HepG2 (cell line): ENCODE data around the gene PAPSS2. TPM values are rescaled to one million over a fixed set of nuclear protein-coding genes. Genes with fewer than 3 reads are reported as not detected.

Source experiments
- ATAC-seq: fragments of 200-7000 bp; cut with Tn5 transposase; 3 replicates; pipeline ENCODE4 v1.9.1; 2020; ENCODE audit warnings: mild to moderate bottlenecking, moderate library complexity
- BruUV-seq: library from RNA; stranded (reverse); fragments of 400-500 nt; replicated peaks from 2 replicates; lab custom pipeline; 2021; lab: Mats Ljungman, UMichigan
- CTCF ChIA-PET: fragments of 300-600 bp; formaldehyde crosslinking; extraction: SDS; loops from one replicate; lab custom pipeline; 2021; ENCODE audit warnings: low total read pairs, inconsistent platforms, low intra/inter-chr PET ratio; lab: Yijun Ruan, JAX
- POLR2A ChIA-PET: fragments of 350-600 bp; sonication (Branson Sonifier 250); formaldehyde crosslinking; loops from one replicate; lab custom pipeline; 2020; ENCODE audit warnings: antibody characterized with exemption, inconsistent platforms; lab: Yijun Ruan, JAX
- DNase-seq: peaks from one replicate; pipeline ENCODE4 v3.0.0-alpha.2; 2015; ENCODE audit warnings: low spot score
- FAIRE-seq: peaks from 3 replicates; lab custom pipeline; 2011; peaks lifted over from hg19 to GRCh38; lab: Jason Lieb, UNC
- H2AFZ ChIP-seq: one replicate; pipeline ENCODE4 v1.6.1; 2011; ENCODE audit warnings: low read length, inconsistent platforms
- H3K27ac ChIP-seq: fragments of 300-600 bp; 3 replicates; pipeline ENCODE4 v1.8.0; 2011; ENCODE audit warnings: mixed run types, mild to moderate bottlenecking, mixed read lengths, low read length, inconsistent platforms; ENCODE audit not compliant: insufficient read depth; ENCODE audit errors: extremely low read length
- H3K27me3 ChIP-seq, 2 experiments: fragments of 200-600 bp in 1 of 2; 2 replicates in 1 of 2; 3 replicates in 1 of 2; pipeline versions ENCODE4 v1.6.0 to v1.8.0; 2011; ENCODE audit warnings: low read length in 2 of 2, mild to moderate bottlenecking in 2 of 2, moderate library complexity in 2 of 2, inconsistent platforms in 1 of 2; ENCODE audit not compliant: insufficient read depth in 2 of 2, control insufficient read depth in 1 of 2
- H3K36me3 ChIP-seq, 2 experiments: fragments of 200-600 bp in 1 of 2; replicated peaks in 1 of 2; 2 replicates in 1 of 2; 3 replicates in 1 of 2; pipeline versions ENCODE4 v1.5.1 to v1.8.0; 2011; ENCODE audit warnings: low read length in 2 of 2, inconsistent platforms in 1 of 2; ENCODE audit not compliant: insufficient read depth in 2 of 2, control insufficient read depth in 1 of 2
- H3K4me1 ChIP-seq: 2 replicates; pipeline ENCODE4 v1.5.1; 2012; ENCODE audit warnings: low read length, inconsistent platforms; ENCODE audit not compliant: insufficient read depth
- H3K4me2 ChIP-seq: 2 replicates; pipeline ENCODE4 v1.6.0; 2011; ENCODE audit warnings: low read depth, low read length, inconsistent platforms
- H3K4me3 ChIP-seq, 3 experiments: fragments of 200-600 bp in 1 of 3; sonication (generic), shearing (Covaris generic) in 1 of 3; replicated peaks in 1 of 3; 2 replicates each; pipeline ENCODE4 v1.5.1; 2011 to 2016; ENCODE audit warnings: low read length in 3 of 3, inconsistent platforms in 2 of 3, low read depth in 2 of 3, mild to moderate bottlenecking in 2 of 3, control low read depth in 1 of 3, mixed read lengths in 1 of 3; ENCODE audit not compliant: insufficient read depth in 1 of 3
- H3K79me2 ChIP-seq: one replicate; pipeline ENCODE4 v1.6.1; 2011; ENCODE audit warnings: low read length, inconsistent platforms; ENCODE audit not compliant: insufficient read depth
- H3K9ac ChIP-seq: 2 replicates; pipeline ENCODE4 v1.6.0; 2011; ENCODE audit warnings: mild to moderate bottlenecking, low read depth, low read length, inconsistent platforms; ENCODE audit not compliant: insufficient read depth
- H3K9me3 ChIP-seq: 2 replicates; pipeline ENCODE4 v1.5.1; 2012; ENCODE audit warnings: mild to moderate bottlenecking, low read length
- H4K20me1 ChIP-seq: 2 replicates; pipeline ENCODE4 v1.6.0; 2011; ENCODE audit warnings: inconsistent platforms, mild to moderate bottlenecking, low read length, moderate library complexity; ENCODE audit not compliant: insufficient read depth
- RFX5 ChIP-seq: IDR thresholded peaks from 2 replicates; pipeline ENCODE4 v1.6.1; 2011; ENCODE audit warnings: low read depth, low read length, improper control_type of control experiment
- TOE1 ChIP-seq: sonication (generic); formaldehyde crosslinking; IDR thresholded peaks from 2 replicates; pipeline ENCODE4 v1.4.0; 2020; ENCODE audit warnings: mild to moderate bottlenecking, missing genetic modification reagents
- ZC3H4 ChIP-seq: sonication (generic); formaldehyde crosslinking; IDR thresholded peaks from 2 replicates; pipeline ENCODE4 v1.4.0; 2020; ENCODE audit warnings: missing genetic modification reagents, borderline replicate concordance
- ZMYM2 ChIP-seq: sonication (generic); formaldehyde crosslinking; IDR thresholded peaks from 2 replicates; pipeline ENCODE4 v1.8.0; 2022; ENCODE audit warnings: mild to moderate bottlenecking, missing genetic modification reagents
- ZNF414 ChIP-seq: sonication (generic); formaldehyde crosslinking; IDR thresholded peaks from 2 replicates; pipeline ENCODE4 v1.5.0; 2020; ENCODE audit warnings: missing genetic modification reagents
- ZNF792 ChIP-seq: IDR thresholded peaks from 2 replicates; pipeline ENCODE4 v1.6.1; 2016
- WGBS: methylation state at CpG from one replicate; pipeline ENCODE4 v1.1.6; 2017; ENCODE audit warnings: low lambda C conversion rate; 5-methylcytosine and 5-hydroxymethylcytosine counted together
- in situ Hi-C: cut with HindIII; loops from 2 replicates; pipeline ENCODE4 v1.10.0; 2017; ENCODE audit warnings: low pct_unique_long_range_greater_than_20kb; ENCODE audit not compliant: extremely low pct_ligation_motif_present
- intact Hi-C: fragments of 100-400 bp; cut with micrococcal nuclease; formaldehyde crosslinking; loops from one replicate; pipeline ENCODE4 v1.10.0; 2022; ENCODE audit not compliant: unreplicated experiment
- polyA plus RNA-seq, 8 experiments: library from polyadenylated mRNA; depleted of rRNA in 3 of 8; stranded (reverse) in 7 of 8; unstranded in 1 of 8; fragments of >200 nt; fragmentation: Illumina TruSeq in 4 of 8; extraction: Trizol in 4 of 8; gene quantifications; 2 replicates each; pipeline versions ENCODE4 v1.2.1 to v1.2.3, GENCODE V29; 2011 to 2016; ENCODE audit warnings: low read depth in 4 of 8, missing spikeins in 1 of 8, mixed read lengths in 1 of 8; ENCODE audit not compliant: insufficient read depth in 1 of 8
- total RNA-seq, 5 experiments: library from RNA; depleted of rRNA; stranded (reverse); fragments of >200 nt; fragmentation: Illumina TruSeq; extraction: Trizol; gene quantifications; 2 replicates each; pipeline ENCODE4 v1.2.3, GENCODE V29; 2016; ENCODE audit warnings: low read depth in 1 of 5
- TF ChIP-seq, protein P1 (sequence below): sonication (generic); IDR thresholded peaks from 2 replicates; pipeline ENCODE4 v1.6.1; 2016; ENCODE audit warnings: low read depth, borderline replicate concordance
- TF ChIP-seq, protein P2 (sequence below): sonication (generic); formaldehyde crosslinking; IDR thresholded peaks from 2 replicates; pipeline ENCODE4 v1.4.0; 2020; ENCODE audit warnings: mild to moderate bottlenecking, missing genetic modification reagents

Gene PAPSS2
- total and polyA plus RNA-seq, 2 of the 13 experiments (the other 11 are each of a cell fraction or from before 2014, with no cell fraction given) = 0.11 to 0.12 TPM

DNA sequence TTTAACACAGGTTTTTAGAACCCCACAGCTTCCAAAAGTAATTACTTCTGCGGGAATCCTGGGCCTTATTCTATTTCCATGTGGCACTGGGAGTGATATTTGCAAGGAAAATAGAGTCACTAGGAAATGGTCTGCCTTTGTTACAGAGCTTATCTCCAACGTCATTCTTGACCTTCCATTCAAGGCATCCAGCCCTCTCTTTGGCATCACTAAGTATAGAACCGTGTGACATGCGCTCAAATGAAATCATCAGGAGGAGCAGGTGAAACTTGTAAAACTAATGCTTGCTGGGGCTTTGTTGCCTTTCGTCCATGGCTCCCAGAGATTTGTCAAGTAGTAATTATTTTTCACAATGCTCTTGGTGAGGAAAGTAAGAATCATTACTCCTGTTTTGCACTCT lies 73.4 kb downstream of the PAPSS2 start:
- no peaks in the 10 kb centered on the region for H4K20me1 ChIP-seq
- ChIA-PET CTCF (no interaction called here), POLR2A (no interaction called here)
- H3K4me1 ChIP-seq = no peaks in the 10 kb centered on the region
- H2AFZ ChIP-seq = no peak overlapping the region
- no peak for ATAC-seq
- TF ChIP-seq TOE1 = no peak
- no peak for TF ChIP-seq RFX5
- TF ChIP-seq, protein P1, sequence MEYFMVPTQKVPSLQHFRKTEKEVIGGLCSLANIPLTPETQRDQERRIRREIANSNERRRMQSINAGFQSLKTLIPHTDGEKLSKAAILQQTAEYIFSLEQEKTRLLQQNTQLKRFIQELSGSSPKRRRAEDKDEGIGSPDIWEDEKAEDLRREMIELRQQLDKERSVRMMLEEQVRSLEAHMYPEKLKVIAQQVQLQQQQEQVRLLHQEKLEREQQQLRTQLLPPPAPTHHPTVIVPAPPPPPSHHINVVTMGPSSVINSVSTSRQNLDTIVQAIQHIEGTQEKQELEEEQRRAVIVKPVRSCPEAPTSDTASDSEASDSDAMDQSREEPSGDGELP = no peak
- TF ChIP-seq, protein P2, sequence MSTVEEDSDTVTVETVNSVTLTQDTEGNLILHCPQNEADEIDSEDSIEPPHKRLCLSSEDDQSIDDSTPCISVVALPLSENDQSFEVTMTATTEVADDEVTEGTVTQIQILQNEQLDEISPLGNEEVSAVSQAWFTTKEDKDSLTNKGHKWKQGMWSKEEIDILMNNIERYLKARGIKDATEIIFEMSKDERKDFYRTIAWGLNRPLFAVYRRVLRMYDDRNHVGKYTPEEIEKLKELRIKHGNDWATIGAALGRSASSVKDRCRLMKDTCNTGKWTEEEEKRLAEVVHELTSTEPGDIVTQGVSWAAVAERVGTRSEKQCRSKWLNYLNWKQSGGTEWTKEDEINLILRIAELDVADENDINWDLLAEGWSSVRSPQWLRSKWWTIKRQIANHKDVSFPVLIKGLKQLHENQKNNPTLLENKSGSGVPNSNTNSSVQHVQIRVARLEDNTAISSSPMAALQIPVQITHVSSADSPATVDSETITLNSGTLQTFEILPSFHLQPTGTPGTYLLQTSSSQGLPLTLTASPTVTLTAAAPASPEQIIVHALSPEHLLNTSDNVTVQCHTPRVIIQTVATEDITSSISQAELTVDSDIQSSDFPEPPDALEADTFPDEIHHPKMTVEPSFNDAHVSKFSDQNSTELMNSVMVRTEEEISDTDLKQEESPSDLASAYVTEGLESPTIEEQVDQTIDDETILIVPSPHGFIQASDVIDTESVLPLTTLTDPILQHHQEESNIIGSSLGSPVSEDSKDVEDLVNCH (CRISPR knock-in tag) = no peak
- no peak for TF ChIP-seq ZMYM2 (CRISPR knock-in tag)
- TF ChIP-seq ZNF414 = no peak
- TF ChIP-seq ZC3H4 = no peak
- no peak for TF ChIP-seq ZNF792 (CRISPR knock-in tag)
- no peaks in the 10 kb centered on the region for H3K36me3 ChIP-seq
- H3K4me3 ChIP-seq = no peak overlapping the region
- no peak for DNase-seq
- no peaks in the 10 kb centered on the region for H3K79me2 ChIP-seq
- intact Hi-C loops = no loop called here
- BruUV-seq = no TSS peak
- FAIRE-seq = no peak
- no peak overlapping the region for H3K27ac ChIP-seq
- H3K27me3 ChIP-seq = no peaks in the 10 kb centered on the region; a peak in 1 of 5 replicates
- no peaks in the 10 kb centered on the region for H3K9me3 ChIP-seq
- H3K4me2 ChIP-seq = no peak overlapping the region
- 47% methylated on average over 5 of the region's 5 CpGs for WGBS
- H3K9ac ChIP-seq = no peak overlapping the region
- in situ Hi-C loops = no loop called here
